ENCODE results near the gene ACTMAP. TPM values are rescaled to one million over a fixed set of nuclear protein-coding genes. Genes with fewer than 3 reads are reported as not detected.
A peak's percentile ranks its signal among the peaks of the same experiment; 100 is the strongest.

ACTMAP gene
- total and polyA plus RNA-seq, 9 of the 15 experiments (the other 6 are each of a cell fraction or from before 2014, with no cell fraction given), result 1.7 to 16.6 (median 4.9) TPM

- TF ChIP-seq MTA1 (IDR thresholded peaks at IDR 0.05; ENCODE audit: borderline replicate concordance) (peak; percentile 94), ZNF778 (CRISPR knock-in tag; IDR thresholded peaks at IDR 0.05) (no peak), ZNF232 (CRISPR knock-in tag; IDR thresholded peaks at IDR 0.05) (no peak), TAF15 (IDR thresholded peaks at IDR 0.05; ENCODE audit: low read depth, low read length) (no peak), ELF1 (tag; IDR thresholded peaks at IDR 0.05) (0 out of 2 replicates have a peak, but pooled peaks have one; percentile 15), ZNF592 (IDR thresholded peaks at IDR 0.05) (peak; percentile 40; the same call in 1 of the 2 replicates), ELK3 (CRISPR knock-in tag; IDR thresholded peaks at IDR 0.05) (no peak), BRD4 (IDR thresholded peaks at IDR 0.05) (no peak), FOXM1 (IDR thresholded peaks at IDR 0.05; ENCODE audit: low read depth) (peak; percentile 45), FOXM1 (CRISPR knock-in tag; IDR thresholded peaks at IDR 0.05; ENCODE audit: low read depth) (no peak), PHF8 (IDR thresholded peaks at IDR 0.05; ENCODE audit: borderline replicate concordance, low read length) (peak; percentile 83; the same call in 1 of the 2 replicates), YY1 (IDR thresholded peaks at IDR 0.05; ENCODE audit: borderline replicate concordance in 1 of 3, control insufficient read depth in 1 of 3, extremely low read depth in 1 of 3, insufficient read depth in 3 of 3, insufficient read length in 1 of 3, insufficient replicate concordance in 2 of 3, low read depth in 1 of 3, low read length in 2 of 3) (peak in 1 of 3 experiments; percentile 25), NR1H2 (CRISPR knock-in tag; IDR thresholded peaks at IDR 0.05) (no peak), CXXC5 (CRISPR knock-in tag; IDR thresholded peaks at IDR 0.05) (peak; percentile 85), MAX (CRISPR knock-in tag; IDR thresholded peaks at IDR 0.05) (peak; percentile 38; the same call in 1 of the 2 replicates), MECOM (CRISPR knock-in tag; IDR thresholded peaks at IDR 0.05) (0 out of 2 replicates have a peak, but pooled peaks have one; percentile 40), BHLHE40 (IDR thresholded peaks at IDR 0.05; ENCODE audit: low read length) (no peak; the same call in 1 of the 2 replicates), ZNF830 (CRISPR knock-in tag; IDR thresholded peaks at IDR 0.05) (0 out of 2 replicates have a peak, but pooled peaks have one; percentile 19), SIN3B (IDR thresholded peaks at IDR 0.05; ENCODE audit: low read depth) (peak; percentile 69), E2F1 (CRISPR knock-in tag; IDR thresholded peaks at IDR 0.05) (0 out of 2 replicates have a peak, but pooled peaks have one; percentile 55), TAF7 (tag; IDR thresholded peaks at IDR 0.05) (no peak)
Observed at GRCh38 chr19:40716482-40717324, 33.6 kb downstream of the ACTMAP start, which contains the start of the genes COQ8B and ITPKC (continued).

Data from K562 (cell line).